ENCODE results near the gene GUCA1A.

DNA sequence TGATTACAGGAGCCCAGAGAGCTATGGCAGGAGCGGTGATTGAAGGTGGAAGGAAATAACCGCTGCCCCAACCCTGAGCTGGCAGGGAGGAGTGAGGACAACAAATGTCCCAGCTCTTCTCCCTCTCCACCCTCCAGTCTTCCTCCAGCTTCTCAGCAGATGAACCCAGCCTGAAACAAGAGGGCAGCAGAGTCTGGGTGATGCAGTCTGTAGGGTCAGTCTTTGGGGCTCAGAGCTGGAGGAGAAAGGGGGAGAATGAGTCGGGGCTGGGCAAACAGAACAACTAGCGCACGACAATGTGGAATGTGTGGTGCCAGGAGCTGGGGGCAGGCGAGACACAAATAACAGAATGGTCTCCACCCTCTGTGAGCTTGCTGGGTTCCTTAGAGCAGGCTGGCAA is 4.5 kb upstream of the GUCA1A start:
- TF ChIP-seq, protein P1, sequence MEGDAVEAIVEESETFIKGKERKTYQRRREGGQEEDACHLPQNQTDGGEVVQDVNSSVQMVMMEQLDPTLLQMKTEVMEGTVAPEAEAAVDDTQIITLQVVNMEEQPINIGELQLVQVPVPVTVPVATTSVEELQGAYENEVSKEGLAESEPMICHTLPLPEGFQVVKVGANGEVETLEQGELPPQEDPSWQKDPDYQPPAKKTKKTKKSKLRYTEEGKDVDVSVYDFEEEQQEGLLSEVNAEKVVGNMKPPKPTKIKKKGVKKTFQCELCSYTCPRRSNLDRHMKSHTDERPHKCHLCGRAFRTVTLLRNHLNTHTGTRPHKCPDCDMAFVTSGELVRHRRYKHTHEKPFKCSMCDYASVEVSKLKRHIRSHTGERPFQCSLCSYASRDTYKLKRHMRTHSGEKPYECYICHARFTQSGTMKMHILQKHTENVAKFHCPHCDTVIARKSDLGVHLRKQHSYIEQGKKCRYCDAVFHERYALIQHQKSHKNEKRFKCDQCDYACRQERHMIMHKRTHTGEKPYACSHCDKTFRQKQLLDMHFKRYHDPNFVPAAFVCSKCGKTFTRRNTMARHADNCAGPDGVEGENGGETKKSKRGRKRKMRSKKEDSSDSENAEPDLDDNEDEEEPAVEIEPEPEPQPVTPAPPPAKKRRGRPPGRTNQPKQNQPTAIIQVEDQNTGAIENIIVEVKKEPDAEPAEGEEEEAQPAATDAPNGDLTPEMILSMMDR (IDR thresholded peaks at IDR 0.05): no peak
- TF ChIP-seq POLR2AphosphoS5 (IDR thresholded peaks at IDR 0.05) (no peak), POLR2A (IDR thresholded peaks at IDR 0.05) (no peak), EP300 (IDR thresholded peaks at IDR 0.05) (no peak)

Measured in stomach (tissue), 4 donors.